Prostate gland (tissue), 2 donors: ENCODE data around the gene ATG5.

ENCODE experiments used
- POLR2A ChIP-seq: fragments of 450-650 bp; IDR thresholded peaks from one replicate; pipeline ENCODE4 v1.6.1; 2016; ENCODE audit warnings: antibody characterized with exemption, mild to moderate bottlenecking
- TF ChIP-seq, protein P1 (sequence below), 4 experiments: fragments of 200-600 bp in 2 of 4; fragments of 450-650 bp in 2 of 4; sonication (generic) in 2 of 4; IDR thresholded peaks; 1 replicate in 3 of 4; 2 replicates in 1 of 4; pipeline ENCODE4 v1.5.1; 2016 to 2019; ENCODE audit warnings: antibody characterized with exemption in 4 of 4, mild to moderate bottlenecking in 2 of 4, moderate library complexity in 2 of 4

GRCh38 chr6:106165885-106166485 is 159.6 kb downstream of the ATG5 start:
- TF ChIP-seq, protein P1, sequence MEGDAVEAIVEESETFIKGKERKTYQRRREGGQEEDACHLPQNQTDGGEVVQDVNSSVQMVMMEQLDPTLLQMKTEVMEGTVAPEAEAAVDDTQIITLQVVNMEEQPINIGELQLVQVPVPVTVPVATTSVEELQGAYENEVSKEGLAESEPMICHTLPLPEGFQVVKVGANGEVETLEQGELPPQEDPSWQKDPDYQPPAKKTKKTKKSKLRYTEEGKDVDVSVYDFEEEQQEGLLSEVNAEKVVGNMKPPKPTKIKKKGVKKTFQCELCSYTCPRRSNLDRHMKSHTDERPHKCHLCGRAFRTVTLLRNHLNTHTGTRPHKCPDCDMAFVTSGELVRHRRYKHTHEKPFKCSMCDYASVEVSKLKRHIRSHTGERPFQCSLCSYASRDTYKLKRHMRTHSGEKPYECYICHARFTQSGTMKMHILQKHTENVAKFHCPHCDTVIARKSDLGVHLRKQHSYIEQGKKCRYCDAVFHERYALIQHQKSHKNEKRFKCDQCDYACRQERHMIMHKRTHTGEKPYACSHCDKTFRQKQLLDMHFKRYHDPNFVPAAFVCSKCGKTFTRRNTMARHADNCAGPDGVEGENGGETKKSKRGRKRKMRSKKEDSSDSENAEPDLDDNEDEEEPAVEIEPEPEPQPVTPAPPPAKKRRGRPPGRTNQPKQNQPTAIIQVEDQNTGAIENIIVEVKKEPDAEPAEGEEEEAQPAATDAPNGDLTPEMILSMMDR (IDR thresholded peaks at IDR 0.05): no peak
- TF ChIP-seq POLR2A: no peak
